Activated CD8-positive, alpha-beta memory T cell treated with anti-CD3 and anti-CD28 coated beads, Interleukin-2, amount 50 U/mL, for 1 hour (primary cell): ENCODE measurements around the gene TRIO.

Experiments
- DNase-seq: peaks from one replicate; pipeline ENCODE4 v3.0.0-alpha.2; 2020; ENCODE audit errors: extremely low read depth

The TRIO gene

DNA sequence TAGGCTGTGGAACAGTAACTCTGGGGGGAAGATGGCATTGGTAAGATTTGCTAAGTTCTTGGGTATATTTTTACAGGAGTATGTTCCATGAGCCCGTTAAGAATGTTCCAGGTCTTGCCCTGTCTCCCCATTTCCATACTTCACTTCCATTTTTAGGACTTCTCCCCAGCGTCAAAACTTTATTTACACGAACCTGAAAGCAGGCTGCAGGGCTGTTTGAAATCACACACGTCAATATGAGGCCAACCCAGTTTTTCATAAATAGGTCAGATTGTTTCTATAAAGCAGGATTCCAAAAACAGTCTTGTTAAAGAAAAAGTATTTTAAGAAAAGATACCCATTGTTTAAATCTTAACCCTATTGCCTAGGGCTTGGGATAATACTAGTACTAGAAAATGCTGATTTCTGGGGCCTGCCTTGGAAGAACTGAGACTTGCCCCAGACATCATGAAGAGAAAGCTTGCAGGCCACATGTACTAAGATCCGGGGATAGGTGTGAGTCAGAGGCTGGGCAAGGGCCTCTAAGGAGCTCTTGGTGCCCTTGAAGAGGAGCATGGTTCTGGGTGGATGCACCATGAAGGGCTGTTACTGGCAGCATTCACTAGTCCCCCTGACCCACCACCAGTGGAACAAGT is 24.2 kb downstream of the TRIO start:
- DNase-seq: no peak

GRCh38 chr5:14168144-14168792 is 25.1 kb downstream of the TRIO start:
- DNase-seq: no peak

DNA sequence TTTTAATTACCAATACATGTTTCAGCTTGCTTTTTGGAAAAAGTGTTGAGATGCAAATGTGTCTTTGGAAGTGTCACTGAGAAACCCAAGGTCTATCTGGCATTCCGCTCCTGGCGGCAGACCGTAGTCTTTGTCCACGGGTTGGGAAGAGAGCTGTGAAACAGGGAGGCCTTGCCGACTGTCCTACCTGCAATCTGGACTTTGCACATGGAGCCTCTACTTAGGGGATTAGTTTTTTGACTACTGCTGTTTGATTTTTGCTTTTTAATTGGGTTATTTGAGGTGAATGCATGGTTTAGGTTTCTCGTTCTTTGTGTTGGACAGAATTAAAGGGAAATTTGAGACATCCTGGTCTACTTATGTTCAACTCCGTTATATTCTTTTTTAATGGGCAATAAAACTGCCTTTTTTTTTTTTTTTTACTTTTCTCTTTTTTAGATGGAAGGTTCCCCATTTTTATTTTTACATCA is 25.7 kb downstream of the TRIO start:
- DNase-seq: no peak

DNA sequence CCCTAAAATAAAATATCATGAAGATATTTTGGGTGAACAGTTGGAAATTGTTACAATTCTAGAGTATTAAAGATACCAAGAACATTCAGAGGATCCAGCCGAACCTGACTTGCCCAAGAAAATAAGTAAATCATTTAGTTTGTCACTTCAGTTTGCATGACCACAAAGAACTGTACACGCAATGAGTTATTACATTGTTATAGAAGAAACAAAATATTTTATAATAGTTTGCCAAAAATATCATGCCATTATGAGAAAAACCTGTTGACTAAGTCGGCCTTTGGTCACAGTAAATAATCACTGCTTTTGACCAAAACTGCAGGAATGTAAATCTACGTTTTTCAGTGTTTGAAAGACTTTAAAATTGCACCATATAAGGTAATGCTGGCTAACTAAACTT is 27.9 kb downstream of the TRIO start:
- no peak for DNase-seq

DNA sequence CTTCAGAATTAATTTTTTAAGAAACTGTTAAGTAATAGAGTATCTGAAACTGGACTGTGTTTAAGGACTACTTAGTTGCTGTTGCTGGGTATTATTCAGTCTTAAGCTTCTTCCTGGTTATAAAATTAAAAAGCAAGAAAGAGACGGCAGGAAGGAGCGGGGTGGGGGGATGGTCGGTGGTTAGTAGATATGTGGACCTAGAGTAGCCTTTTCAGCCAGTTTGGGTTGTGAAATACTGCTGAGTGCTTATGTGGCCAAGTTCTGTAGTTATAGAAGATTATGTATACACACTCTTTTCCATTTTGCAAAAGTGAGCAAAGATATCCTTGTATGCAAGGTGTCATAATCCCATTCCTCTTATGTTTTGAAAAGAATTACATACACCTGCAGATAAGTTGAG is 28.5 kb downstream of the TRIO start:
- DNase-seq: no peak

DNA sequence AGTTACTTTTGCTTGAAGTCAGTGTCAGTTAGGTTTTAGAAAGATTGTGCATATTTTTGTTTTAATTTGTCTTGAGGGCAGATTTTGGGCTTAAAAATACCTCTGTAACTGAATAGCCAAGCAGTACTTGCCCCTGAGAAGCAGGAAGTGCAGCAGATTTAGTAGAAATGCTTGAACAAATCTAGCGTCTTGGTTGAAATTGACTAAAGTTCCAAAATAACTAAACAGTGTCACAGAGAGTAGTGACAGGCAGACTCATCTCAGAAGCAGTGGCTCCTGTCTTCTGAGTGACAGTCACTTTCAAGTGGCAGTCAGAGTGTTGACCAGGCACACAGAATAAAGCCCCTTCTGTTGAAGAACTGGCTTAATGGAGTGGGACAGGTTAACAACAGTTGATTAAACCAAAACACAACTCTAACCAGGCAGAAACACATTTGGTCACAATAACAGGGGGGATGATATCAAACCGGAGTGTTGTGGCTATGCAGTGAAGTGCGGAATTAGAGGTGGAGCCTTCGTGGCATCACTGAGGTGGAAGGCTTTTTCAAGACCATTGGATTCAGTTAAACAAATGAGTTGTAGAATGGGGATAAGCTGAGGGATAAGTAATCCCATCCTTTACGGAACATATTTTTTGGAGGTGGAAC is 29.1 kb downstream of the TRIO start:
- DNase-seq: no peak

GRCh38 chr5:14173377-14174229 is 30.5 kb downstream of the TRIO start:
- DNase-seq: no peak

GRCh38 chr5:14174230-14174636 is 31.1 kb downstream of the TRIO start:
- DNase-seq: no peak

GRCh38 chr5:14175381-14175780 is 32.2 kb downstream of the TRIO start:
- DNase-seq: no peak

GRCh38 chr5:14176888-14177287 is 33.7 kb downstream of the TRIO start:
- no peak for DNase-seq

DNA sequence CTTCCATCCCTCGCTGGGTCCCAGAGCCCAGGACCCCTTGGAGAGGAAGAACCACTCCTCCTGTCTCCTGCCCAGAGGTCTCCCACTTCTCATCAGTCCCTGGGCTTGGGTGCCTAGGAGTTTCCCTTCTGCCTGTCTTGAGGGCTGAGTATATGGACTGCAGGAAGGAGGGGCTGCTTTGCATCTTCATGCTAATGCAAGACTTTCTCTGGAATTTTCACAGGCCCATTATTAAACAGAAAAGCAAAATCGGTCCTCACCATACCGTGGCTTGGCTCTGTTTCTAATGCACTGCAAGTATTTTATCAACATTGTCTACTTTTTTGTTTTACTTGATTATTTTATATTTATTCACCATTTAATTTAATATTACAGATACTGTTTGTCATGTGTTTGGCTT is 34.5 kb downstream of the TRIO start:
- no peak for DNase-seq

- DNase-seq: no peak
Measured at GRCh38 chr5:14178091-14178490, 34.9 kb downstream of the TRIO start.

DNA sequence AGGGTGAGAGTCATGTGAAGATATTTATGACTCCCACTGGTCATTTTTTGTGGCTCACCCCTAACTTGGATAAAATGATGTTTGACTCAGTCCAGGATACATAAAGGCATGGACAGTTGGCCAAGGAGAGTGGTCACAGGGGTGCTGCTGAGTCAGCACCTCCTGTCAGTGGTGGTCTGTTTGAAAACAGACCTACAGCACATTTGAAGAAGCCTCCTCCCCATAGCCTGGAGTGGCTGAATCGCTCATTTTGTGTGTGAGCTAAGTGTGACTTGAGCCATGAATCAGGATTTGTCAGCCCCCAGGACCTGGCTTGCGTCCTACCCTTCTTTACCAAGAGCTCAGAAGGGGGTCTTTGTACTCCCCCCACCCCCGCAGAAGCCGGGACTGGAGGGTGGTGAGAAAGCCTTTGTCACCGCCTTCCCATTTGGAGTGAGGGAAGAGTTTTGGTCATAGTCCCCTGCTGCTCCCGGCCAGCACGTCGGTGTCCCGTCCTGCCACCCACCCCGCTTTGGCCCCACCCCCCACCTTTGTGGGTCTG is 35.6 kb downstream of the TRIO start:
- DNase-seq: no peak

DNA sequence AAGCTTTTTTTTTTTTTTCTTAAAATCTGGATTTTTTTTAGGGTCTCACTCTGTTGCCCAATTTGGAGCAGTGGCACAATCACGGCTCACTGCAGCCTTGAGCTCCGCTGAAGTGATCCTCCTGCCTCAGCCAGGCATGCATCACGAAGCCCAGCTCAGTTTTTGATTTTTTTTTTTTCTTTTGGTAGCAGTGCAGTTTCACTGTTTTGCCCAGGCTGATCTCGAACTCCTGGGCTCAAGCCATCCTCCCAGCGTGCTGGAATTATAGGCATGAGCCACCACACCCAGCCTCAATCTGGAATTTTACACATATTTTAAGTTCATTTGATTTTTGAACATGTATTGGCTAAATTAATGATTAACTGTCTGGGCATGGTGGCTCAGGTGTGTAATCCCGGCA is 36.3 kb downstream of the TRIO start:
- no peak for DNase-seq

GRCh38 chr5:14180437-14180836 is 37.3 kb downstream of the TRIO start:
- DNase-seq: no peak

DNA sequence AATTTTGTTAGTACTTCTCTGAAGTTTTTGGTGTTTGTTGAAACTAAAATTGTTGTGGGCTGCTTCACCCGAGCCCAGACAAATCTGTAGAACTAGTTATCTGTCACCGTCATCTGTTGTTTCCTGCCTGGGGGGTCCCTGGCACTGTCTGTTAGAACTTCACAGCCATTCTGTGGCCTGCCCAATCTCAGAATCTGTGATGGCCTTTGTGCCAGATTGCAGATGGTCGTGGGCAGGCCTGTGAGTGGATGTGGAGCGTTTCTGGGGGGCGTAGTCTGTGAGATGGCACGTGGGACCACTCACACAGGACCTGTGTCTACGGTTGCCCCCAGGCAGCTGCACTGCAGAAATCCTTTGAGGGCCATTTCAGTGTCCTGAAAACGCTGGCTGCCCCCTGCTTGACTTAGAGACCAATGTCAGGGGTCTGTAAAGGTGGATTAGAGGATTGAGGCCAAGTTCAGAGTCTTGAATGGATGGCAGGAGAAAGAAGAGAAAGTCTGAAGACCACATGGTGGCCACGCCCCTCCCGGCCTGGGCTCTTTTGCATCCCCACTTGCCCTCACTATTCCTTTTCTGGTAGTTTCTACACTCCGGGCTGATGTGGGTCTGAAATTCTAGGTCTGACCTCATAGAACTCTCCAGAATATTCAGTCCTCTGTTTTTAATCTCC is 38.3 kb downstream of the TRIO start:
- DNase-seq: no peak

DNA sequence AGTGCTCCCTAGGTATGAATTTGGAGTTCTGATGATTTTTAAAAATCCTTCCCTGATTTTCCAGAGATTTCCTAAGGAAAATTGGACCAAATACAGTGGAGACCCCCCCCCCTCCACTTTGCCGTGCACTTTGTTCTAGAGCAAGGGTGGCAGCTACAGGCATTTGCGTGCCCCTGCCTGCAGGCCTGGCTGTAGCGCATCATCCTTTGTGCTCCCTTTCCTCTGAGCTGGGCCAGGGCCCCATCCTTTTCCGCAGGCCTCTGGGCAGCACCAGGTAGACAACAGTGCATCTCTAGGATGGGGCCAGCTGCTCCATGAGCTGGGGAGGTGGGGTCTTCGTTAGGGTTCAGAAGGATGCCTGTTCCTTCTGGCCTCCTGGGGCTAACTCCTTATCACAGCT is 39.6 kb downstream of the TRIO start:
- DNase-seq: no peak

GRCh38 chr5:14183187-14183939 is 40.2 kb downstream of the TRIO start:
- DNase-seq: no peak

GRCh38 chr5:14184082-14184481 is 40.9 kb downstream of the TRIO start:
- DNase-seq: no peak

DNA sequence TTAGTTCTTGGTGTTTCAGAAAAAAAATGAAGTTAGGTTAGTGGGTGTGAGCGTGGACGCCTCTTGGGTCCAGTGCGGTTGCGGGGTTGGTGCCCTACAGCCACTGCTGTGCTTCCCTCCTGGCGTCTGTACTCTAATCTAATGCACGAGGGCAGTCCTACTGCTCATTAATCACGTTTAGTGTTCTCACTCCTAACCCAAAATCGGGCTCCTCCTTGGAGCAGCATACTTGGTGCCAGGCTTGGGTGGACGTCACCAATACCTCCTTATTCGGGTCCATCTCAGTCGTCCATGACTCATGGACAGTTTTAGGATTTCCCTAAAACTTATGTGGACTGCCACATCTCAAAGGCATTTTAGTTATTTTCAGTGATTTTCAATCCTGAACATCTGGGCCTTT is 41.6 kb downstream of the TRIO start:
- DNase-seq: no peak
